Liver (tissue), 9 donors: ENCODE results near the gene DEDD2. TPM values are rescaled to one million over a fixed set of nuclear protein-coding genes. Genes with fewer than 3 reads are reported as not detected.

Experiments
- DNase-seq: peaks from one replicate; pipeline ENCODE4 v3.0.0-alpha.2; 2017; ENCODE audit warnings: low spot score
- H3K27ac ChIP-seq, 2 donors: one replicate each; pipeline ENCODE4 v1.7.0; 2013; ENCODE audit warnings: inconsistent platforms in 2 of 2, low read length in 2 of 2, control low read depth in 1 of 2, low read depth in 1 of 2, mild to moderate bottlenecking in 1 of 2
- H3K27me3 ChIP-seq, 4 donors: one replicate each; pipeline versions ENCODE4 v1.6.1 to v1.7.0; 2013; ENCODE audit warnings: low read length in 3 of 4, inconsistent platforms in 1 of 4, mild to moderate bottlenecking in 1 of 4, moderate library complexity in 1 of 4; ENCODE audit not compliant: control insufficient read depth in 4 of 4, insufficient read depth in 4 of 4
- H3K36me3 ChIP-seq, 4 donors: one replicate each; pipeline versions ENCODE4 v1.6.1 to v1.7.0; 2013; ENCODE audit warnings: low read length in 3 of 4, mild to moderate bottlenecking in 3 of 4, low read depth in 1 of 4, moderate library complexity in 1 of 4; ENCODE audit not compliant: control insufficient read depth in 4 of 4, insufficient read depth in 3 of 4
- H3K4me1 ChIP-seq, 4 donors: one replicate each; pipeline versions ENCODE4 v1.6.1 to v1.7.0; 2013; ENCODE audit warnings: low read length in 3 of 4, mild to moderate bottlenecking in 3 of 4, moderate library complexity in 1 of 4; ENCODE audit not compliant: control insufficient read depth in 4 of 4, insufficient read depth in 4 of 4
- H3K4me3 ChIP-seq, 3 donors: one replicate each; pipeline versions ENCODE4 v1.6.1 to v1.7.0; 2013; ENCODE audit warnings: low read length in 3 of 3, control low read depth in 1 of 3, low read depth in 1 of 3, mild to moderate bottlenecking in 1 of 3
- H3K9ac ChIP-seq, 2 donors: one replicate each; pipeline ENCODE4 v1.7.0; 2013; ENCODE audit warnings: low read length in 2 of 2, mild to moderate bottlenecking in 2 of 2, moderate library complexity in 2 of 2, control low read depth in 1 of 2, low read depth in 1 of 2
- H3K9me3 ChIP-seq, 4 donors: one replicate each; pipeline versions ENCODE4 v1.6.1 to v1.7.0; 2013; ENCODE audit warnings: low read length in 3 of 4; ENCODE audit not compliant: control insufficient read depth in 4 of 4
- ATF3 ChIP-seq: IDR thresholded peaks from 2 replicates; pipeline ENCODE4 v1.6.1; 2016; ENCODE audit warnings: antibody characterized with exemption
- CTCF ChIP-seq: fragments of 150-350 bp; IDR thresholded peaks from 2 replicates; pipeline ENCODE4 v1.5.1; 2017; ENCODE audit warnings: improper control_type of control experiment, low read depth, low read length; ENCODE audit not compliant: missing input control
- EGR1 ChIP-seq, 2 donors: IDR thresholded peaks; 2 replicates each; pipeline ENCODE4 v1.6.1; 2016 to 2018; ENCODE audit warnings: antibody characterized with exemption in 2 of 2, low read depth in 2 of 2
- FOXA2 ChIP-seq: IDR thresholded peaks from 2 replicates; pipeline ENCODE4 v1.6.1; 2016; ENCODE audit warnings: antibody characterized with exemption
- GABPA ChIP-seq, 2 donors: IDR thresholded peaks in 1 of 2; conservative IDR thresholded peaks in 1 of 2; 2 replicates each; pipeline ENCODE4 v1.6.1; 2016; ENCODE audit warnings: antibody characterized with exemption in 2 of 2, mild to moderate bottlenecking in 1 of 2, moderate library complexity in 1 of 2
- HNF4G ChIP-seq: IDR thresholded peaks from 2 replicates; pipeline ENCODE4 v1.6.1; 2016; ENCODE audit warnings: antibody characterized with exemption
- JUND ChIP-seq, 2 donors: IDR thresholded peaks; 2 replicates each; pipeline ENCODE4 v1.6.1; 2016; ENCODE audit warnings: antibody characterized with exemption in 2 of 2
- MAX ChIP-seq: IDR thresholded peaks from 2 replicates; pipeline ENCODE4 v1.6.1; 2016; ENCODE audit warnings: antibody characterized with exemption
- NR2F2 ChIP-seq: IDR thresholded peaks from 2 replicates; pipeline ENCODE4 v1.6.1; 2016; ENCODE audit warnings: antibody characterized with exemption
- RAD21 ChIP-seq, 2 donors: IDR thresholded peaks; 2 replicates each; pipeline ENCODE4 v1.6.1; 2016; ENCODE audit warnings: antibody characterized with exemption in 2 of 2, mild to moderate bottlenecking in 2 of 2
- RXRA ChIP-seq, 2 donors: IDR thresholded peaks; 2 replicates each; pipeline ENCODE4 v1.6.1; 2017 to 2018; ENCODE audit warnings: antibody characterized with exemption in 2 of 2, mild to moderate bottlenecking in 1 of 2
- SP1 ChIP-seq: IDR thresholded peaks from 2 replicates; pipeline ENCODE4 v1.6.1; 2018; ENCODE audit warnings: antibody characterized with exemption, mild to moderate bottlenecking
- YY1 ChIP-seq: IDR thresholded peaks from 2 replicates; pipeline ENCODE4 v1.6.1; 2016; ENCODE audit warnings: antibody characterized with exemption, mild to moderate bottlenecking
- ZBTB33 ChIP-seq: IDR thresholded peaks from 2 replicates; pipeline ENCODE4 v1.6.1; 2016; ENCODE audit warnings: antibody characterized with exemption
- WGBS: extraction: QIAGEN DNeasy Blood & Tissue Kit; methylation state at CpG from one replicate; pipeline ENCODE4 v1.1.7; 2013; 5-methylcytosine and 5-hydroxymethylcytosine counted together
- polyA plus RNA-seq, 2 donors: library from polyadenylated mRNA; stranded (reverse) in 1 of 2; unstranded in 1 of 2; fragments of 200-250 nt in 1 of 2; fragments of >200 nt in 1 of 2; fragmentation: Nextera tagmentation in 1 of 2; extraction: Ambion mirVana in 1 of 2; gene quantifications; one replicate each; pipeline versions ENCODE4 v1.2.1 to v1.2.3, GENCODE V29; 2013 to 2015
- total RNA-seq, 2 donors: library from RNA; depleted of rRNA; stranded (reverse); fragments of >200 nt; gene quantifications; one replicate each; pipeline ENCODE4 v1.2.3, GENCODE V29; 2014
- donor health status: healthy.
- donor health status: healthy.
- donor health status: healthy.
- donor health status: healthy.
- donor health status: healthy.

DEDD2 gene
- total and polyA plus RNA-seq, 4 donors = 9.6 to 47.1 (median 16.4) TPM

GRCh38 chr19:42188665-42189064, 28.8 kb downstream of the DEDD2 start:
- TF ChIP-seq YY1 = no peak
- TF ChIP-seq ATF3 = no peak
- no peak for TF ChIP-seq RAD21 (IDR thresholded peaks at IDR 0.05)
- TF ChIP-seq GABPA (IDR thresholded peaks at IDR 0.05 in 1 of 2, conservative IDR thresholded peaks at IDR 0.05 in 1 of 2) = no peak
- no peak for TF ChIP-seq NR2F2
- no peak for TF ChIP-seq SP1
- TF ChIP-seq JUND (IDR thresholded peaks at IDR 0.05) = no peak
- TF ChIP-seq CTCF = no peak
- no peak for TF ChIP-seq MAX
- no peak for TF ChIP-seq RXRA (IDR thresholded peaks at IDR 0.05)
- TF ChIP-seq HNF4G = no peak
- no peak for TF ChIP-seq ZBTB33
- WGBS = 82% methylated on average over 1 of the region's 1 CpG
- Histone ChIP-seq H3K36me3 (no peaks in the 10 kb centered on the region), H3K27ac (no peak overlapping the region), H3K4me1 (peaks cover 0 to 4% (median 0%) of the 10 kb centered on the region in 4 donors), H3K9ac (no peak overlapping the region), H3K27me3 (no peaks in the 10 kb centered on the region), H3K4me3 (no peak overlapping the region), H3K9me3 (peaks cover 0 to 5% (median 3%) of the 10 kb centered on the region in 4 donors)
- DNase-seq = no peak

- no peak for DNase-seq
- TF ChIP-seq HNF4G = no peak
- TF ChIP-seq CTCF = no peak
- TF ChIP-seq FOXA2 = no peak
- TF ChIP-seq RXRA (IDR thresholded peaks at IDR 0.05) = no peak
- TF ChIP-seq EGR1 (IDR thresholded peaks at IDR 0.05; ENCODE audit: low read depth in 2 of 2) = no peak
- TF ChIP-seq YY1 = no peak
Measured at GRCh38 chr19:42185277-42185676, 32.2 kb downstream of the DEDD2 start.

More at GRCh38 chr19:42185277-42185676, 32.2 kb downstream of the DEDD2 start:
- H3K36me3 ChIP-seq = no peaks in the 10 kb centered on the region
- H3K4me1 ChIP-seq = peaks cover 0 to 4% (median 0%) of the 10 kb centered on the region in 4 donors
- no peak overlapping the region for H3K9ac ChIP-seq
- H3K27me3 ChIP-seq = peaks cover 0 to 6% (median 2%) of the 10 kb centered on the region in 4 donors
- no peak overlapping the region for H3K27ac ChIP-seq
- no peak overlapping the region for H3K4me3 ChIP-seq
- no peaks in the 10 kb centered on the region for H3K9me3 ChIP-seq
